GM12872 (cell line): ENCODE measurements around the gene CMTM7.

Experiments
- TF ChIP-seq, protein P1 (sequence below): IDR thresholded peaks from 3 replicates; pipeline ENCODE4 v1.5.1; 2011; ENCODE audit warnings: low read depth, mild to moderate bottlenecking, low read length, moderate library complexity; ENCODE audit not compliant: insufficient read depth

CMTM7 gene

GRCh38 chr3:32437896-32438295 lies 46.2 kb downstream of the CMTM7 start:
- TF ChIP-seq, protein P1, sequence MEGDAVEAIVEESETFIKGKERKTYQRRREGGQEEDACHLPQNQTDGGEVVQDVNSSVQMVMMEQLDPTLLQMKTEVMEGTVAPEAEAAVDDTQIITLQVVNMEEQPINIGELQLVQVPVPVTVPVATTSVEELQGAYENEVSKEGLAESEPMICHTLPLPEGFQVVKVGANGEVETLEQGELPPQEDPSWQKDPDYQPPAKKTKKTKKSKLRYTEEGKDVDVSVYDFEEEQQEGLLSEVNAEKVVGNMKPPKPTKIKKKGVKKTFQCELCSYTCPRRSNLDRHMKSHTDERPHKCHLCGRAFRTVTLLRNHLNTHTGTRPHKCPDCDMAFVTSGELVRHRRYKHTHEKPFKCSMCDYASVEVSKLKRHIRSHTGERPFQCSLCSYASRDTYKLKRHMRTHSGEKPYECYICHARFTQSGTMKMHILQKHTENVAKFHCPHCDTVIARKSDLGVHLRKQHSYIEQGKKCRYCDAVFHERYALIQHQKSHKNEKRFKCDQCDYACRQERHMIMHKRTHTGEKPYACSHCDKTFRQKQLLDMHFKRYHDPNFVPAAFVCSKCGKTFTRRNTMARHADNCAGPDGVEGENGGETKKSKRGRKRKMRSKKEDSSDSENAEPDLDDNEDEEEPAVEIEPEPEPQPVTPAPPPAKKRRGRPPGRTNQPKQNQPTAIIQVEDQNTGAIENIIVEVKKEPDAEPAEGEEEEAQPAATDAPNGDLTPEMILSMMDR: no peak

DNA sequence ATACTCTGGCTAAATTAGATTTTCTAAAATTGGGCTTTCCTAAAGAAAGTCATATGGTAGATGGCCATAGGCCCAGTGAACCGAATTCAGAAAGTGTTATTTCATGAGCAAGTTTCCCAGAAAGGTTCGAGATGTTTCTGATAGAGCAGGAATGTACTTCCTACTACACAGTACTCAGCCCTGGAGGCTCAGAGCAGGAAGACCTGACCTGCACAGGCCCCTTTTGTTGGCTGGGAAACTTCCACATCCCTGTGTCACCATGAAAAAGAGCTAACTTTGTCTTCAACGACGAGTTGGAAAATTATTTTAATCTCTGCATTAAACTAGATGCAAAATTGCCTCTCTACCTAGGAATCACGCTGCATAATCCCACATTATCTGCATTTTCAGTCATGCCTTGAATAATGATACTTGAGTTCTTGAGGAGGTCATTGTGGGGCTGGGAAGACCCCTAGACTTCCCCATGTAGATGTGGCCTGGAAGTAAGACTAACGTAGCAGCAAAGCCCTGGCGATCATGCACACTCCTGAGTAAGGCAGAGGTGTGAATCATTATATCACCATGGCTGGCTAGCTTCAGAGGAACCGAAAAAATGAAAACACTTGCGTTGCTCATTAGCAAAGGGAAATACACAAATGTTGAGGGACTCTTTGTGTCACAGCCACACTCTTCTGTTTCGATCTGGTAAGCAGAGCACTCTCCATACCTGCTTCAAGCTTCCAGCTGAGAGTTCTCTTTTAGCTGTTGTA lies 47.1 kb downstream of the CMTM7 start:
- TF ChIP-seq, protein P1: no peak

DNA sequence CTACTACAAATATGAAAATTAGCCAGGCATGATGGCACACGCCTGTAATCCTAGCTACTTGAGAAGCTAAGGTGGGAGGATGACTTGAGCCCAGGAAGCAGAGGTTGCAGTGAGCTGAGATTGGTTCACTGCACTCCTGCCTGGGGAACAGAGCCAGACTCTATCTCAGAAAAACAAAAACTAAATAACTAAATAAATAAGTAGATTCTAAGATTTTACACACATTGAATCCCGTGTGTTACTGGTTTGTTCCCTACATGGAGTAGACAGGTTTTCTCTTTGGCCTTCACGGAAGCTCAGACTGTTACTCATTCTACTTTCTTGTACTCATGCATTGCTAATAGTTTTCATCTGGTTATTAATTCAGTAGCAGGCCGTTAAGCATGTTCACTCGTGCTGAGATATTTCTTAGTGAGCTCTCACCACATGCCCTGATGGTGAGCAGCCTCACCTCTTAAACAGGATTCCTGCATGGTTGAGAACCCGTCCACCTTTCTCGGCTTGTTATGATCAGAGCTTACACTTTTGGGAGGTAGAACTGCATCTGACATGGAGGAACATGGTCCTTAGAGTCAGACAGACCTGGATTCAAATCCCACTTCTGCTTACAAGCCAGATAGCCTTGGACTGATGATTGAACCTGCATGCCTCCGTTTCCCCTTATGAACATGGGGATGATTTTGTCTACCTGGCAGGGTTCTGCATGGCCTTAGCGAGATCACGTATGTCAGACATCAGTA lies 49.1 kb downstream of the CMTM7 start:
- TF ChIP-seq, protein P1: no peak

- TF ChIP-seq, protein P1: no peak
These were observed 51.1 kb downstream of the CMTM7 start for GRCh38 chr3:32442766-32443165.

GRCh38 chr3:32443478-32443877 lies 51.8 kb downstream of the CMTM7 start:
- TF ChIP-seq, protein P1: no peak

- TF ChIP-seq, protein P1: no peak
These were observed 56.3 kb downstream of the CMTM7 start for GRCh38 chr3:32447865-32448400.

GRCh38 chr3:32448686-32449474 lies 57.2 kb downstream of the CMTM7 start:
- TF ChIP-seq, protein P1: no peak
